GM18873 (cell line): ENCODE measurements around the gene EFCAB6.

ENCODE experiments used
- ATAC-seq: cut with Tn5 transposase; IDR thresholded peaks from one replicate; pipeline ENCODE4 v1.9.1; 2021; ENCODE audit warnings: mild to moderate bottlenecking, moderate library complexity, moderate number of reproducible peaks; ENCODE audit not compliant: unreplicated experiment, low FRiP score

The EFCAB6 gene

GRCh38 chr22:43847376-43848289 is 35.5 kb upstream of the EFCAB6 start:
- ATAC-seq: no peak

GRCh38 chr22:43846966-43847365 is 34.9 kb upstream of the EFCAB6 start:
- no peak for ATAC-seq

GRCh38 chr22:43845981-43846380 is 33.9 kb upstream of the EFCAB6 start:
- no peak for ATAC-seq

- no peak for ATAC-seq
Observed at GRCh38 chr22:43844560-43845545, 32.7 kb upstream of the EFCAB6 start.

GRCh38 chr22:43843783-43844530 is 31.9 kb upstream of the EFCAB6 start:
- ATAC-seq: no peak

GRCh38 chr22:43841742-43842141 is 29.6 kb upstream of the EFCAB6 start:
- no peak for ATAC-seq

GRCh38 chr22:43840851-43841250 is 28.7 kb upstream of the EFCAB6 start:
- no peak for ATAC-seq

- ATAC-seq: no peak
Observed at GRCh38 chr22:43840431-43840830, 28.3 kb upstream of the EFCAB6 start.

- no peak for ATAC-seq
Observed at GRCh38 chr22:43839781-43840180, 27.7 kb upstream of the EFCAB6 start.

GRCh38 chr22:43838571-43839307 is 26.6 kb upstream of the EFCAB6 start:
- no peak for ATAC-seq

GRCh38 chr22:43838161-43838560 is 26.1 kb upstream of the EFCAB6 start:
- ATAC-seq: no peak

GRCh38 chr22:43837666-43838065 is 25.6 kb upstream of the EFCAB6 start:
- no peak for ATAC-seq

GRCh38 chr22:43835736-43836135 is 23.6 kb upstream of the EFCAB6 start:
- no peak for ATAC-seq

GRCh38 chr22:43835166-43835565 is 23.1 kb upstream of the EFCAB6 start:
- no peak for ATAC-seq

- no peak for ATAC-seq
Observed at GRCh38 chr22:43833286-43834240, 21.5 kb upstream of the EFCAB6 start.

GRCh38 chr22:43832393-43833265 is 20.5 kb upstream of the EFCAB6 start:
- no peak for ATAC-seq

GRCh38 chr22:43831561-43832392 is 19.7 kb upstream of the EFCAB6 start:
- ATAC-seq: no peak
